Kidney (tissue), 14 donors: ENCODE data around the gene PAQR8. TPM values are rescaled to one million over a fixed set of nuclear protein-coding genes. Genes with fewer than 3 reads are reported as not detected.

Experiments used
- DNase-seq, 5 donors: peaks; one replicate each; pipeline ENCODE4 v3.0.0-alpha.2; 2013 to 2020
- FAIRE-seq: peaks from 2 replicates; lab custom pipeline; 2012; peaks lifted over from hg19 to GRCh38; lab: Jason Lieb, UNC
- H3K27ac ChIP-seq, 2 donors: one replicate each; pipeline ENCODE4 v1.7.0; 2013; ENCODE audit warnings: low read depth in 2 of 2, low read length in 2 of 2, inconsistent platforms in 1 of 2
- H3K27me3 ChIP-seq: one replicate; pipeline ENCODE4 v1.7.1; 2013; ENCODE audit warnings: low read length, inconsistent platforms; ENCODE audit not compliant: control insufficient read depth, insufficient read depth
- H3K36me3 ChIP-seq, 3 donors: one replicate each; pipeline versions ENCODE4 v1.7.0 to v1.7.1; 2013; ENCODE audit warnings: low read length in 3 of 3, control low read depth in 1 of 3, inconsistent platforms in 1 of 3; ENCODE audit not compliant: insufficient read depth in 3 of 3, control insufficient read depth in 2 of 3
- H3K4me1 ChIP-seq, 3 donors: one replicate each; pipeline versions ENCODE4 v1.7.0 to v1.7.1; 2013; ENCODE audit warnings: low read length in 3 of 3, inconsistent platforms in 1 of 3, low read depth in 1 of 3; ENCODE audit not compliant: control insufficient read depth in 2 of 3, insufficient read depth in 2 of 3
- H3K4me3 ChIP-seq, 3 donors: one replicate each; pipeline versions ENCODE4 v1.7.0 to v1.8.1; 2013; ENCODE audit warnings: low read length in 3 of 3, control low read depth in 1 of 3, inconsistent platforms in 1 of 3
- H3K9ac ChIP-seq, 3 donors: one replicate each; pipeline versions ENCODE4 v1.7.0 to v1.7.1; 2013; ENCODE audit warnings: low read length in 3 of 3, control low read depth in 1 of 3, inconsistent platforms in 1 of 3
- H3K9me3 ChIP-seq, 3 donors: one replicate each; pipeline versions ENCODE4 v1.7.0 to v1.7.1; 2013; ENCODE audit warnings: low read length in 3 of 3, control low read depth in 1 of 3, inconsistent platforms in 1 of 3; ENCODE audit not compliant: control insufficient read depth in 2 of 3, insufficient read depth in 1 of 3
- intact Hi-C: fragments of 100-400 bp; cut with DNase I; formaldehyde crosslinking; loops from one replicate; pipeline ENCODE4 v1.11.1; 2022
- polyA plus RNA-seq: library from polyadenylated mRNA; stranded (reverse); fragments of 350-450 nt; fragmentation: Illumina TruSeq; extraction: RNeasy Lipid Tissue Mini Kit (QIAGEN cat#74804); gene quantifications from one replicate; pipeline ENCODE4 v1.2.3, GENCODE V29; 2014; ENCODE audit warnings: low read depth, low replicate concordance; ENCODE audit not compliant: insufficient read depth
- total RNA-seq: library from RNA; stranded (reverse); fragmentation: NEBNext Ultra II Directional; extraction: Animal tissue kit (Norgen Biotek cat#: 25700); gene quantifications from one replicate; pipeline ENCODE4 v1.2.1, GENCODE V29; 2021
- TF ChIP-seq, protein P1 (sequence below): IDR thresholded peaks from 3 replicates; pipeline ENCODE4 v1.5.1; 2012; ENCODE audit warnings: mild to moderate bottlenecking, moderate library complexity, borderline replicate concordance; ENCODE audit not compliant: insufficient read depth; ENCODE audit errors: extremely low read depth
- donor health status: control.
- donor health status: control.
- donor health status: control.
- donor health status: control.
- donor health status: control.
- donor health status: DM: yes; HTN: yes; CAD: no.
- donor health status: Normal renal cell carcinoma (clear cell type).

Gene PAQR8
- total and polyA plus RNA-seq, 2 donors from 2014 or later = 5.9 to 7.5 TPM

DNA sequence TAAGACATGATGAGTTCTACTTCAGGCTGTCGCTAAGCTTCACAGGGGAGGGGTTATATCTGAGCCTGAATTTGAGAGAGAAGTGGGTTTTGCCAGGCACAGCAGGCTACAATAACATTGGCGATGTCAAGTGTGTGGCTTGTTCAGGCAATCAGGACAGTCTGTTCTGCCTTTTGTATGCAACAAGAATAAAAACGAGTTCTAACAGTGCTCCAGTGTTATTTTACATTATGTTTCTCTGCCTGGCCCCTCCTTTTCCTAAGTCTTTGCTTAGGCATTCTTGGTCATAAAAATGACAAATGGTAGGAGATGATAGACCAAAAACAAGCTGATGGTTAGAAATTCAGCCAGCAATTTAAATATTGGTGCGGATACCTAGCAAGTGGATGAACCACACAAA is 26.8 kb downstream of the PAQR8 start:
- Histone ChIP-seq H3K27ac (no peak overlapping the region), H3K27me3 (no peaks in the 10 kb centered on the region), H3K4me3 (no peak overlapping the region), H3K36me3 (no peaks in the 10 kb centered on the region), H3K9ac (no peak overlapping the region), H3K9me3 (no peaks in the 10 kb centered on the region), H3K4me1 (peaks cover 0 to 11% (median 7%) of the 10 kb centered on the region in 3 donors)
- TF ChIP-seq, protein P1, sequence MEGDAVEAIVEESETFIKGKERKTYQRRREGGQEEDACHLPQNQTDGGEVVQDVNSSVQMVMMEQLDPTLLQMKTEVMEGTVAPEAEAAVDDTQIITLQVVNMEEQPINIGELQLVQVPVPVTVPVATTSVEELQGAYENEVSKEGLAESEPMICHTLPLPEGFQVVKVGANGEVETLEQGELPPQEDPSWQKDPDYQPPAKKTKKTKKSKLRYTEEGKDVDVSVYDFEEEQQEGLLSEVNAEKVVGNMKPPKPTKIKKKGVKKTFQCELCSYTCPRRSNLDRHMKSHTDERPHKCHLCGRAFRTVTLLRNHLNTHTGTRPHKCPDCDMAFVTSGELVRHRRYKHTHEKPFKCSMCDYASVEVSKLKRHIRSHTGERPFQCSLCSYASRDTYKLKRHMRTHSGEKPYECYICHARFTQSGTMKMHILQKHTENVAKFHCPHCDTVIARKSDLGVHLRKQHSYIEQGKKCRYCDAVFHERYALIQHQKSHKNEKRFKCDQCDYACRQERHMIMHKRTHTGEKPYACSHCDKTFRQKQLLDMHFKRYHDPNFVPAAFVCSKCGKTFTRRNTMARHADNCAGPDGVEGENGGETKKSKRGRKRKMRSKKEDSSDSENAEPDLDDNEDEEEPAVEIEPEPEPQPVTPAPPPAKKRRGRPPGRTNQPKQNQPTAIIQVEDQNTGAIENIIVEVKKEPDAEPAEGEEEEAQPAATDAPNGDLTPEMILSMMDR = no peak
- intact Hi-C loops = no loop called here
- no peak for DNase-seq
- FAIRE-seq = no peak

DNA sequence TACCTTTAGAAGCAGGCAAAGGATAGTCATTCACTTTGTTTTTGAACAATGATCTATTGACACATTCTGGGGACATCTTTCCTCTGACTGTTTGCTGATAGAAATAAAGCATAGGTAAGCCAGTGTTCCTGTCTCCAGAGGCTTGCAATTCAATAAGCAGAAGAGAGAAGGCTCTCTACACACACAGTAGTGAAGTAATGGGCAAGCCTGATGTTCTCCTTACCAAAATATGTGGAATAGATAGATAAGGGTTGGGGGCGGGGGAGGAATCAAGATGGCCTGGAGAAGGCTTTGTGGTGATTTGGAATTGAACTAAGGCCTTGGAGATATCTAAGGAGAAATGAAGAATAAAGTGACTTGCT is 27.3 kb downstream of the PAQR8 start:
- DNase-seq (no peak), FAIRE-seq (no peak)
- Histone ChIP-seq H3K27me3 (no peaks in the 10 kb centered on the region), H3K9ac (no peak overlapping the region), H3K4me3 (no peak overlapping the region), H3K36me3 (no peaks in the 10 kb centered on the region), H3K27ac (peak overlapping the region in 1 of 2 donors; percentile 63), H3K9me3 (no peaks in the 10 kb centered on the region), H3K4me1 (peaks cover 0 to 11% (median 7%) of the 10 kb centered on the region in 3 donors)
- TF ChIP-seq, protein P1 = no peak
- intact Hi-C loops = no loop called here

DNA sequence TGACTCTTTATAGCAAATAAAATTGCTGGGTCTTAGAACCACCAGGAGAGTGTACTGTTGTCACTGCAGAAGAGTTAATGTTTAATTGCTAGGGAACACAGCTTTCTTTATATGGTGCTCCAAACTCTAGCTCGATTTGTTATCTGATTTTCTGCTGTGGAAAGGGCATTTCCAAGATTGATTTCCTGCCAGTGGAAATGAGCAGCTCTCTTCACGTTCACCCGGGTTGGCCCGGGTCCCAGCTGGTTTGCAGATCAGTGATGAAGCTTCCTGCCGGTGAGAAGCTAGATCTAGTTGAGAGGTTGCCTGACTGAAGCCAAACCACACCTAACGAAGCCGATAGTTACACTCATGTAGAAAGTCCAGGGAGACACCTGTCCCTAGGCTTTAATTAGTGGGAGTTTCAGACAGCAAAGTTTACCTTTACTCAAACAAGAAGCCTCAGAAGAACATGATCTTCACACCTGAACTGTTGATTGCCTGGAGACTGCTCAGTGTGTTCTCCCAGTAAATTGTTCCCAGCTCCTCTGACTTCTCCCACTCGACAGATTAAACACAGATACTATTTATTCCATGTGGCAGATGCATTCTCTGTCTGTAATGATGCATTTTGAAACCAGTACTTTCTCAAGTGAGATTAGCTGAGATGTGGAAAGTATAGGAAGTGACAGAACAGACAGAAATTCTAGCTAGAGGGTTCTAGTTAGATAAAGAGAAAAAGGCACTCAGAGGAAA is 27.8 kb downstream of the PAQR8 start:
- H3K27me3 ChIP-seq = no peaks in the 10 kb centered on the region
- peak overlapping the region in 2 of 3 donors; percentile 13 to 36 for H3K4me3 ChIP-seq
- no peaks in the 10 kb centered on the region for H3K9me3 ChIP-seq
- TF ChIP-seq, protein P1 = no peak
- intact Hi-C loops = no loop called here
- H3K4me1 ChIP-seq = peaks cover 0 to 11% (median 7%) of the 10 kb centered on the region in 3 donors
- FAIRE-seq (no peak), DNase-seq (peak in 3 of 5 donors; percentile 36 to 89 (median 64))
- no peaks in the 10 kb centered on the region for H3K36me3 ChIP-seq
- peak overlapping the region; percentile 52 to 63 for H3K27ac ChIP-seq
- H3K9ac ChIP-seq = peak overlapping the region in 1 of 3 donors; percentile 60
